Osteoblast (primary cell): ENCODE measurements around the gene KMT2E. TPM values are rescaled to one million over a fixed set of nuclear protein-coding genes. Genes with fewer than 3 reads are reported as not detected.

ENCODE experiments used
- DNase-seq: peaks from one replicate; pipeline ENCODE4 v3.0.0; 2011; ENCODE audit warnings: low spot score, mixed read lengths; ENCODE audit not compliant: insufficient read length; ENCODE audit errors: missing footprints
- H2AFZ ChIP-seq: 2 replicates; pipeline ENCODE4 v1.6.0; 2011; ENCODE audit warnings: mild to moderate bottlenecking, low read length
- H3K27ac ChIP-seq: 2 replicates; pipeline ENCODE4 v1.5.1; 2011; ENCODE audit warnings: mild to moderate bottlenecking, low read depth, low read length, moderate library complexity
- H3K27me3 ChIP-seq: 2 replicates; pipeline ENCODE4 v1.6.0; 2012; ENCODE audit warnings: mild to moderate bottlenecking, control low read depth, inconsistent platforms, low read length, moderate library complexity; ENCODE audit not compliant: insufficient read depth
- H3K36me3 ChIP-seq: 2 replicates; pipeline ENCODE4 v1.5.1; 2011; ENCODE audit warnings: mild to moderate bottlenecking, low read length, control low read depth, moderate library complexity; ENCODE audit not compliant: insufficient read depth
- H3K4me1 ChIP-seq: 2 replicates; pipeline ENCODE4 v1.5.1; 2011; ENCODE audit warnings: mild to moderate bottlenecking, low read length, control low read depth, moderate library complexity; ENCODE audit not compliant: insufficient read depth
- H3K4me2 ChIP-seq: 2 replicates; pipeline ENCODE4 v1.6.0; 2011; ENCODE audit warnings: mild to moderate bottlenecking, low read length; ENCODE audit not compliant: insufficient read depth
- H3K4me3 ChIP-seq: fragments of 200-600 bp; sonication (generic); 3 replicates; pipeline ENCODE4 v1.5.1; 2012; ENCODE audit warnings: mild to moderate bottlenecking, low read length, inconsistent platforms; ENCODE audit not compliant: insufficient read depth
- H3K79me2 ChIP-seq: 2 replicates; pipeline ENCODE4 v1.6.0; 2012; ENCODE audit warnings: mild to moderate bottlenecking, low read length, control low read depth, inconsistent platforms; ENCODE audit not compliant: insufficient read depth
- H3K9me3 ChIP-seq: 2 replicates; pipeline ENCODE4 v1.5.1; 2011; ENCODE audit warnings: low read depth, low read length, control low read depth
- H4K20me1 ChIP-seq: 2 replicates; pipeline ENCODE4 v1.6.0; 2012; ENCODE audit warnings: mild to moderate bottlenecking, low read length, control low read depth; ENCODE audit not compliant: insufficient read depth
- total RNA-seq: library from RNA; depleted of rRNA; stranded (reverse); fragments of >200 nt; gene quantifications from 2 replicates; pipeline ENCODE4 v1.2.3, GENCODE V29; 2012
- TF ChIP-seq, protein P1 (sequence below): IDR thresholded peaks from 2 replicates; pipeline ENCODE4 v1.5.1; 2011; ENCODE audit warnings: mild to moderate bottlenecking, low read depth, low read length, moderate library complexity; ENCODE audit errors: extremely low read depth

KMT2E gene
- total RNA-seq, 1 donor: 124 TPM

GRCh38 chr7:104967088-104967487 lies 46.9 kb upstream of the KMT2E start:
- DNase-seq: peak; percentile 49
- Histone ChIP-seq H3K9me3 (no peaks in the 10 kb centered on the region), H2AFZ (no peak overlapping the region), H3K27me3 (no peaks in the 10 kb centered on the region), H3K27ac (peak overlapping the region; percentile 83), H3K4me3 (no peak overlapping the region), H3K36me3 (no peaks in the 10 kb centered on the region), H3K79me2 (no peaks in the 10 kb centered on the region), H3K4me2 (peak overlapping the region; percentile 30), H3K4me1 (peaks cover 61% of the 10 kb centered on the region), H4K20me1 (no peaks in the 10 kb centered on the region)
- TF ChIP-seq, protein P1, sequence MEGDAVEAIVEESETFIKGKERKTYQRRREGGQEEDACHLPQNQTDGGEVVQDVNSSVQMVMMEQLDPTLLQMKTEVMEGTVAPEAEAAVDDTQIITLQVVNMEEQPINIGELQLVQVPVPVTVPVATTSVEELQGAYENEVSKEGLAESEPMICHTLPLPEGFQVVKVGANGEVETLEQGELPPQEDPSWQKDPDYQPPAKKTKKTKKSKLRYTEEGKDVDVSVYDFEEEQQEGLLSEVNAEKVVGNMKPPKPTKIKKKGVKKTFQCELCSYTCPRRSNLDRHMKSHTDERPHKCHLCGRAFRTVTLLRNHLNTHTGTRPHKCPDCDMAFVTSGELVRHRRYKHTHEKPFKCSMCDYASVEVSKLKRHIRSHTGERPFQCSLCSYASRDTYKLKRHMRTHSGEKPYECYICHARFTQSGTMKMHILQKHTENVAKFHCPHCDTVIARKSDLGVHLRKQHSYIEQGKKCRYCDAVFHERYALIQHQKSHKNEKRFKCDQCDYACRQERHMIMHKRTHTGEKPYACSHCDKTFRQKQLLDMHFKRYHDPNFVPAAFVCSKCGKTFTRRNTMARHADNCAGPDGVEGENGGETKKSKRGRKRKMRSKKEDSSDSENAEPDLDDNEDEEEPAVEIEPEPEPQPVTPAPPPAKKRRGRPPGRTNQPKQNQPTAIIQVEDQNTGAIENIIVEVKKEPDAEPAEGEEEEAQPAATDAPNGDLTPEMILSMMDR: no peak

DNA sequence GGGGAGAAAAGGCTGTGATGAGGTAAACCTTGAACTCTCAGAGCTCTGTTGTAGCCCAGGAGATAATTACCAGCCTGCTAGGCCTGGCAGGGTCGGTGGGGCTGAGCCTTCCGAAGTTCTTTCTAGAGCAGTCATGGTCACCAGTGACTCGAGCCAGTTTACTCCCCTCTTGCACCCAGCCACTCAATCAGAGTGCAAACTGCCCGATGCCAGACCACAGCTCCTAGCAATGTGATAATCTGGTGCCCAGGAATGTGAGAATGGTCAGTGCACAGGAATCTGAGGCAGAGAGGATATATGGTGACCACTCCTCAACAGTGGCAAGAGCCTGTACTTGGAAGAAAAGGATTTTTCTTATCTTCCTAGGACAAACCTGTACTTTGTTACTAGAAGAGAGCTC lies 46.4 kb upstream of the KMT2E start:
- H2AFZ ChIP-seq: no peak overlapping the region
- H3K36me3 ChIP-seq: no peaks in the 10 kb centered on the region
- peak overlapping the region; percentile 83 for H3K27ac ChIP-seq
- H3K4me3 ChIP-seq: no peak overlapping the region
- no peaks in the 10 kb centered on the region for H4K20me1 ChIP-seq
- H3K27me3 ChIP-seq: no peaks in the 10 kb centered on the region
- no peaks in the 10 kb centered on the region for H3K79me2 ChIP-seq
- H3K4me2 ChIP-seq: peak overlapping the region; percentile 30
- peak; percentile 70 for DNase-seq
- H3K4me1 ChIP-seq: peaks cover 61% of the 10 kb centered on the region
- TF ChIP-seq, protein P1: no peak
- no peaks in the 10 kb centered on the region for H3K9me3 ChIP-seq

- no peaks in the 10 kb centered on the region for H3K36me3 ChIP-seq
- H3K4me3 ChIP-seq: no peak overlapping the region
- peaks cover 60% of the 10 kb centered on the region for H3K4me1 ChIP-seq
- TF ChIP-seq, protein P1: no peak
- H3K9me3 ChIP-seq: no peaks in the 10 kb centered on the region
- H2AFZ ChIP-seq: no peak overlapping the region
- H3K4me2 ChIP-seq: no peak overlapping the region
- no peaks in the 10 kb centered on the region for H3K79me2 ChIP-seq
- no peaks in the 10 kb centered on the region for H3K27me3 ChIP-seq
- H4K20me1 ChIP-seq: no peaks in the 10 kb centered on the region
- H3K27ac ChIP-seq: peak overlapping the region; percentile 83
- no peak for DNase-seq
Measured at GRCh38 chr7:104968648-104969047, 45.4 kb upstream of the KMT2E start.

DNA sequence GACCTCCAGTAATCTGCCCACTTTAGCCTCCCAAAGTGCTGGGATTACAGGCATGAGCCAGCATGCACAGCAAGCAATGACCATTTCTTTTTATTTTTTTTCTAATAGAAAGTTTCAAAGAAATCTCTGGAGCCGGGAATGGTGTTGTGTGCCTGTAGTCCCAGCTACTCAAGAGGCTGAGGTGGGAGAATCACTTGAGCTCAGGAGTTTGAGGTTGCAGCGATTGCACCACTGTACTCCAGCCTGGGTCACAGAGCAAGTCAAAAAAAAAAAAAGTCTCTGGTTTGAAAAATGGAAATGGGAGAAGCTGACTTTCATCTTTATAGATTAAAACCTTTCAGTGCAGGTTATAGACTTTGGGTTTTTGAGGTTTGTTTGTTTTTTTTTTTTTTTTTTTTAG lies 44.8 kb upstream of the KMT2E start:
- no peaks in the 10 kb centered on the region for H3K36me3 ChIP-seq

More for the DNA sequence above, 44.8 kb upstream of the KMT2E start:
- peaks cover 60% of the 10 kb centered on the region for H3K4me1 ChIP-seq
- H3K4me3 ChIP-seq: no peak overlapping the region
- H3K27me3 ChIP-seq: no peaks in the 10 kb centered on the region
- TF ChIP-seq, protein P1: no peak
- no peaks in the 10 kb centered on the region for H4K20me1 ChIP-seq
- H3K79me2 ChIP-seq: no peaks in the 10 kb centered on the region
- no peak overlapping the region for H3K27ac ChIP-seq
- H3K9me3 ChIP-seq: no peaks in the 10 kb centered on the region
- H3K4me2 ChIP-seq: no peak overlapping the region
- no peak for DNase-seq
- H2AFZ ChIP-seq: no peak overlapping the region
